Neural cell (in vitro differentiated cells): Measurements from ENCODE around the gene SLC44A1.

ENCODE experiments used
- EP300 ChIP-seq: fragments of 450-650 bp; conservative IDR thresholded peaks from 2 replicates; pipeline ENCODE4 v1.6.1; 2014; ENCODE audit warnings: antibody characterized with exemption, mild to moderate bottlenecking, moderate library complexity; ENCODE audit not compliant: poor library complexity, severe bottlenecking
- EZH2 ChIP-seq: fragments of 200-600, 300-800 bp; shearing (Covaris generic), sonication (generic); IDR thresholded peaks from 2 replicates; pipeline ENCODE4 v1.6.1; 2014; ENCODE audit warnings: antibody characterized with exemption, low read length, borderline replicate concordance, mild to moderate bottlenecking; ENCODE audit not compliant: insufficient read depth, poor library complexity, severe bottlenecking
- MXI1 ChIP-seq: fragments of 450-650 bp; conservative IDR thresholded peaks from 2 replicates; pipeline ENCODE4 v1.6.1; 2014; ENCODE audit warnings: antibody characterized with exemption, mild to moderate bottlenecking; ENCODE audit not compliant: poor library complexity, severe bottlenecking
- POLR2AphosphoS5 ChIP-seq: IDR thresholded peaks from 2 replicates; pipeline ENCODE4 v1.6.1; 2012
- RAD21 ChIP-seq: fragments of 450-650 bp; conservative IDR thresholded peaks from 2 replicates; pipeline ENCODE4 v1.6.1; 2014; ENCODE audit warnings: antibody characterized with exemption, mild to moderate bottlenecking, moderate library complexity
- SMC3 ChIP-seq: fragments of 450-650 bp; conservative IDR thresholded peaks from 2 replicates; pipeline ENCODE4 v1.6.1; 2014; ENCODE audit warnings: antibody characterized with exemption, mild to moderate bottlenecking, moderate library complexity; ENCODE audit not compliant: poor library complexity
- TAF1 ChIP-seq: IDR thresholded peaks from 2 replicates; pipeline ENCODE4 v1.6.1; 2012; ENCODE audit warnings: low read depth
- TF ChIP-seq, protein P1 (sequence below): IDR thresholded peaks from 2 replicates; pipeline ENCODE4 v1.6.1; 2012; ENCODE audit warnings: borderline replicate concordance
- TF ChIP-seq, protein P2 (sequence below): fragments of 450-650 bp; IDR thresholded peaks from 2 replicates; pipeline ENCODE4 v1.5.1; 2014; ENCODE audit warnings: antibody characterized with exemption, mild to moderate bottlenecking, moderate library complexity; ENCODE audit not compliant: poor library complexity, severe bottlenecking

DNA sequence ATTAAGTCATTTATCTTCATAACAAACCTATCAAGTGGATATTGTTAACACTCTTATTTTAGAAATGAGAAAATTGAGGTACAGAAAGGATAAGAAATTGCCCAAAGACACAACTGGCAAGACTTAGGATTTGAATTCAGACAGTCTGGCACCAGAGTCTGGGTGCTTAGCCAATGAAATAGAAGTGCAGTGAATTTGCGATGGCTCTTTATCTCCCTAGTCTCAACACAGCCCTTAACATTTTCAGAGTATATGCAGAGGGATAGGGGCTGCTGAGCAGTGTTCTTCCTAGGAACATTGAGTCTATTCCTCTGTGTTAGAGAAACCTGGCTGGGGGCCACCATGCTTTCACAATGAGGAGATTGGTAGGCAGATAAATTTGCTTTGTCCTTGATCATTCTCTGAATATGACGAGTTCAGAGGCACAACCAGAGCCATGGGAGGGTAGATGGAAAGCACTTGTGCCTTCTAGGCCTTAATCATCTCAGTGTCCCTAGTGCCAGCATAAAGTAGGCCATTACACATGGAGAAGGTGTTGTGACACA lies 197.2 kb downstream of the SLC44A1 start:
- TF ChIP-seq SMC3 = no peak
- TF ChIP-seq, protein P1, sequence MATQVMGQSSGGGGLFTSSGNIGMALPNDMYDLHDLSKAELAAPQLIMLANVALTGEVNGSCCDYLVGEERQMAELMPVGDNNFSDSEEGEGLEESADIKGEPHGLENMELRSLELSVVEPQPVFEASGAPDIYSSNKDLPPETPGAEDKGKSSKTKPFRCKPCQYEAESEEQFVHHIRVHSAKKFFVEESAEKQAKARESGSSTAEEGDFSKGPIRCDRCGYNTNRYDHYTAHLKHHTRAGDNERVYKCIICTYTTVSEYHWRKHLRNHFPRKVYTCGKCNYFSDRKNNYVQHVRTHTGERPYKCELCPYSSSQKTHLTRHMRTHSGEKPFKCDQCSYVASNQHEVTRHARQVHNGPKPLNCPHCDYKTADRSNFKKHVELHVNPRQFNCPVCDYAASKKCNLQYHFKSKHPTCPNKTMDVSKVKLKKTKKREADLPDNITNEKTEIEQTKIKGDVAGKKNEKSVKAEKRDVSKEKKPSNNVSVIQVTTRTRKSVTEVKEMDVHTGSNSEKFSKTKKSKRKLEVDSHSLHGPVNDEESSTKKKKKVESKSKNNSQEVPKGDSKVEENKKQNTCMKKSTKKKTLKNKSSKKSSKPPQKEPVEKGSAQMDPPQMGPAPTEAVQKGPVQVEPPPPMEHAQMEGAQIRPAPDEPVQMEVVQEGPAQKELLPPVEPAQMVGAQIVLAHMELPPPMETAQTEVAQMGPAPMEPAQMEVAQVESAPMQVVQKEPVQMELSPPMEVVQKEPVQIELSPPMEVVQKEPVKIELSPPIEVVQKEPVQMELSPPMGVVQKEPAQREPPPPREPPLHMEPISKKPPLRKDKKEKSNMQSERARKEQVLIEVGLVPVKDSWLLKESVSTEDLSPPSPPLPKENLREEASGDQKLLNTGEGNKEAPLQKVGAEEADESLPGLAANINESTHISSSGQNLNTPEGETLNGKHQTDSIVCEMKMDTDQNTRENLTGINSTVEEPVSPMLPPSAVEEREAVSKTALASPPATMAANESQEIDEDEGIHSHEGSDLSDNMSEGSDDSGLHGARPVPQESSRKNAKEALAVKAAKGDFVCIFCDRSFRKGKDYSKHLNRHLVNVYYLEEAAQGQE = no peak
- TF ChIP-seq, protein P2, sequence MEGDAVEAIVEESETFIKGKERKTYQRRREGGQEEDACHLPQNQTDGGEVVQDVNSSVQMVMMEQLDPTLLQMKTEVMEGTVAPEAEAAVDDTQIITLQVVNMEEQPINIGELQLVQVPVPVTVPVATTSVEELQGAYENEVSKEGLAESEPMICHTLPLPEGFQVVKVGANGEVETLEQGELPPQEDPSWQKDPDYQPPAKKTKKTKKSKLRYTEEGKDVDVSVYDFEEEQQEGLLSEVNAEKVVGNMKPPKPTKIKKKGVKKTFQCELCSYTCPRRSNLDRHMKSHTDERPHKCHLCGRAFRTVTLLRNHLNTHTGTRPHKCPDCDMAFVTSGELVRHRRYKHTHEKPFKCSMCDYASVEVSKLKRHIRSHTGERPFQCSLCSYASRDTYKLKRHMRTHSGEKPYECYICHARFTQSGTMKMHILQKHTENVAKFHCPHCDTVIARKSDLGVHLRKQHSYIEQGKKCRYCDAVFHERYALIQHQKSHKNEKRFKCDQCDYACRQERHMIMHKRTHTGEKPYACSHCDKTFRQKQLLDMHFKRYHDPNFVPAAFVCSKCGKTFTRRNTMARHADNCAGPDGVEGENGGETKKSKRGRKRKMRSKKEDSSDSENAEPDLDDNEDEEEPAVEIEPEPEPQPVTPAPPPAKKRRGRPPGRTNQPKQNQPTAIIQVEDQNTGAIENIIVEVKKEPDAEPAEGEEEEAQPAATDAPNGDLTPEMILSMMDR = no peak
- no peak for TF ChIP-seq RAD21
- TF ChIP-seq POLR2AphosphoS5 = no peak
- TF ChIP-seq EZH2 = no peak
- no peak for TF ChIP-seq EP300
- TF ChIP-seq MXI1 = no peak
- no peak for TF ChIP-seq TAF1
